Hair follicle dermal papilla cell (primary cell): ENCODE results near the gene AFF4. TPM values are rescaled to one million over a fixed set of nuclear protein-coding genes. Genes with fewer than 3 reads are reported as not detected.

Experiments used
- small RNA-seq: library from RNA; depleted of rRNA; stranded (forward); fragments of <200 nt; gene quantifications from one replicate; pipeline ENCODE3, GENCODE V24; 2012
- total RNA-seq: library from RNA; depleted of rRNA; stranded (reverse); fragments of >200 nt; gene quantifications from 2 replicates; pipeline ENCODE4 v1.2.3, GENCODE V29; 2012

AFF4 gene, protein sequence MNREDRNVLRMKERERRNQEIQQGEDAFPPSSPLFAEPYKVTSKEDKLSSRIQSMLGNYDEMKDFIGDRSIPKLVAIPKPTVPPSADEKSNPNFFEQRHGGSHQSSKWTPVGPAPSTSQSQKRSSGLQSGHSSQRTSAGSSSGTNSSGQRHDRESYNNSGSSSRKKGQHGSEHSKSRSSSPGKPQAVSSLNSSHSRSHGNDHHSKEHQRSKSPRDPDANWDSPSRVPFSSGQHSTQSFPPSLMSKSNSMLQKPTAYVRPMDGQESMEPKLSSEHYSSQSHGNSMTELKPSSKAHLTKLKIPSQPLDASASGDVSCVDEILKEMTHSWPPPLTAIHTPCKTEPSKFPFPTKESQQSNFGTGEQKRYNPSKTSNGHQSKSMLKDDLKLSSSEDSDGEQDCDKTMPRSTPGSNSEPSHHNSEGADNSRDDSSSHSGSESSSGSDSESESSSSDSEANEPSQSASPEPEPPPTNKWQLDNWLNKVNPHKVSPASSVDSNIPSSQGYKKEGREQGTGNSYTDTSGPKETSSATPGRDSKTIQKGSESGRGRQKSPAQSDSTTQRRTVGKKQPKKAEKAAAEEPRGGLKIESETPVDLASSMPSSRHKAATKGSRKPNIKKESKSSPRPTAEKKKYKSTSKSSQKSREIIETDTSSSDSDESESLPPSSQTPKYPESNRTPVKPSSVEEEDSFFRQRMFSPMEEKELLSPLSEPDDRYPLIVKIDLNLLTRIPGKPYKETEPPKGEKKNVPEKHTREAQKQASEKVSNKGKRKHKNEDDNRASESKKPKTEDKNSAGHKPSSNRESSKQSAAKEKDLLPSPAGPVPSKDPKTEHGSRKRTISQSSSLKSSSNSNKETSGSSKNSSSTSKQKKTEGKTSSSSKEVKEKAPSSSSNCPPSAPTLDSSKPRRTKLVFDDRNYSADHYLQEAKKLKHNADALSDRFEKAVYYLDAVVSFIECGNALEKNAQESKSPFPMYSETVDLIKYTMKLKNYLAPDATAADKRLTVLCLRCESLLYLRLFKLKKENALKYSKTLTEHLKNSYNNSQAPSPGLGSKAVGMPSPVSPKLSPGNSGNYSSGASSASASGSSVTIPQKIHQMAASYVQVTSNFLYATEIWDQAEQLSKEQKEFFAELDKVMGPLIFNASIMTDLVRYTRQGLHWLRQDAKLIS
- total RNA-seq, result 78.8 and 82.4 TPM in 2 replicates

DNA sequence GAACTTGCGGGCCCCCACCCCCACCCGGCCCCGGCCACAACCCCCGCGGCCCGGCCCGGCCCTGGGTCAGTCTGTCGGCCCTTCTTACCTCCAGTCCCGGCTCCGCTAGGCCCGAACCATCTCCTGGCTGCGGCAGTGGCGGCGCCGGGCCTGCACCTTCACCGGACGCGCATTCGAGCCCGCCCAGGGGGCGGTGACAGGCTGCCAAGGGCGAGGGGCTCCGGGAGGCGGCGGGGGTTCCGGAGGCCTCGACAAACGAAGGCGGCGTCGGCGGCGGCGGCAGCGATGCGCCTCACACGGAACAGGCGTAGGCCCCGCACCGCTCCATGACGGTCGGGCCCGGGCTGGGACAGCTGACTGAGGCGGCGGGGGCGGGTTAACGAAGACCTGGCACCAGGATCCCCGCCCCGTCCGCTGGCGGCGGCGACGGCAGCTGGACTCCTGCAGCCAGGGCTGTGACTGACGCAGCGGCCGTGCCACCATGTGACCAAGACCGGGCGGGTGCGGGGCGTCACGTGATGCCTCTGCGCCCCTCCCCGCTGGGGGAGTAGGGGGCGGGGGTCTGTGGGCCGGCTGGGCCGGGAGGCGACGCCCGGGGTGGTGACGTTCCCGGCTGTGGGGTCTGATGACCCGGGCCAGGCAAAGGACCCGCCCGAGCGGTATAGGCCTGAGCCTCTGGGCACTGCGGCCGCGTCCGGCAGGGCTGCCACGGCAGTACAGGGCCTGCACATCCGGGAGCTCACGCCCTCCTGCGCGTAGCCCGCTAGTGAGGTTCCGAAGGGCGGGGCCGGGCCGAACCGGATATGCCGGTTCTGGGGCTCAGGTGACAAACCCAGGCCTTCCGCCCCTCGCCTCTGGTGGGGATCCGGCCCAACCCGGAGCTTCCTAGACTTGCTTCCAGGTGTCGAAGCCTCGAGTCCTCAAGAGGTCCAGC lies at the start of gene AFF4:
TSS of gene AFF4 (minus strand) at position 464 of the 934 bp plus-strand sequence. CDS start 26,445 bp downstream, outside the sequence.

GRCh38 chr5:132873119-132873929 lies 90.1 kb downstream of the AFF4 start, which contains the start of gene LEAP2:
LEAP2 (plus strand) TSS chr5:132873668; CDS start chr5:132873695, 27 bp downstream.

DNA sequence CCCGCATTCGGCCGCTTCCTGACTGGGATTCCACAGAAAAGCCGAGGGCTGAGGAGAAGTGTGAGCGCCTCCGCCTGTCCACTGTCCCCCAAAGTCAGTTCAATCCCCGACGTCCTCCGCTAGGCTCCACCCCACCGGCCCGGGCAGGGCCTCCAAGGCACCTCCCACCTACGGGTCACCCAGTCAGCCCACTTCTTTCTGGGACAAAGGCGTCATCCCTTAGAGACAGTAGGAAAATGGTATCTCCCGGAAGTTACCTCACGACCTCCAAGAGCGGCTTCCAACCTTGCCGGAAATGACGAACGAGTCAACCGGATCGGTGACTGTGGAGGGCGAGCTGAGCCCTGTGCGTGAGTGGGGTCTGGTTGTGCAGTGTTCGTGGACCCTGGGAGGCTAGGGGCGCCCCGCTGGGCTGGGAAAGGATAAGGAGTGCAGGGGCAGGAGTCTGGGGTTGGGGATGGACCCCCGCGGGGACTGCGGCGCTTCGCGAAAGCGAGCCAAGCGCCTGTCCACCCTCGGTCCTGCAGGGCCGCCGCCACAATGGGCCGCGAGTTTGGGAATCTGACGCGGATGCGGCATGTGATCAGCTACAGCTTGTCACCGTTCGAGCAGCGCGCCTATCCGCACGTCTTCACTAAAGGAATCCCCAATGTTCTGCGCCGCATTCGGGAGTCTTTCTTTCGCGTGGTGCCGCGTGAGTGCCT lies 96.9 kb downstream of the AFF4 start, which contains the start of the genes GDF9 and UQCRQ:
TSS of gene GDF9 (minus strand) at position 128 of the 704 bp plus-strand sequence. CDS start 1,936 bp downstream, outside the sequence.
TSS of gene UQCRQ (plus strand) at position 301 of the 704 bp plus-strand sequence. CDS start at position 541, 240 bp downstream.

GRCh38 chr5:132830436-132831094 lies 132.9 kb downstream of the AFF4 start, which contains the start of gene SHROOM1:
SHROOM1 (minus strand) TSS chr5:132830647; CDS start chr5:132826140, 4,507 bp downstream.

Small RNA genes lying within 50 kb of the gene (small RNA-seq; reads per million reads assigned to genes)
- gene AC113410.1 (not detected), gene ATP6V0E1P1 (not detected), gene RF00019 (not detected), gene RNA5SP192 (not detected)

Other genes with a start within 250 kb of the AFF4 start
- 8.1 and 9.7 TPM in 2 replicates for gene KIF3A, start 226.1 kb downstream of the AFF4 start, total RNA-seq
- not detected in 2 replicates for gene CCNI2, start 216.2 kb downstream of the AFF4 start, total RNA-seq
- 58.5 and 65.4 TPM in 2 replicates for gene SEPTIN8, start 186.4 kb downstream of the AFF4 start, total RNA-seq
- gene SOWAHA, start 150.3 kb downstream of the AFF4 start, total RNA-seq, result under 0.01 TPM in 1 of 2 replicates, not detected in the other
- 12.8 and 14.7 TPM in 2 replicates for gene SHROOM1, start 133.0 kb downstream of the AFF4 start, total RNA-seq
- 0.12 and 0.16 TPM in 2 replicates for gene GDF9, start 97.2 kb downstream of the AFF4 start, total RNA-seq
- gene UQCRQ, start 97.0 kb downstream of the AFF4 start, total RNA-seq, result 44.1 and 45.8 TPM in 2 replicates
- 0.12 and 0.16 TPM in 2 replicates for gene LEAP2, start 90.0 kb downstream of the AFF4 start, total RNA-seq
- 9.4 and 10.2 TPM in 2 replicates for gene ZCCHC10, start 62.9 kb upstream of the AFF4 start, total RNA-seq
- gene HSPA4, start 88.4 kb upstream of the AFF4 start, total RNA-seq, result 91.7 and 98.3 TPM in 2 replicates